Right kidney (tissue), 1 donor: ENCODE results near the gene C17orf75.
"Not testable (repeated sequence)": the region's sequence is repeated elsewhere in the genome, so short reads cannot be mapped to it uniquely, and the experiment has no call there.

ENCODE experiments used
- DNase-seq: peaks from one replicate; pipeline ENCODE4 v3.0.0-alpha.2; 2016

C17orf75 gene

GRCh38 chr17:32345951-32346600, 4.1 kb upstream of the C17orf75 start:
- no peak for DNase-seq

GRCh38 chr17:32342603-32343325, 791 bp upstream of the C17orf75 start:
- no peak for DNase-seq

- DNase-seq = no peak
Observed at GRCh38 chr17:32341141-32341856, 674 bp downstream of the C17orf75 start.

GRCh38 chr17:32335687-32336086, 6.3 kb downstream of the C17orf75 start:
- DNase-seq = no peak

- DNase-seq = no peak
Observed at GRCh38 chr17:32335046-32335445, 6.9 kb downstream of the C17orf75 start.

- DNase-seq = no peak
Observed at GRCh38 chr17:32333187-32333586, 8.8 kb downstream of the C17orf75 start.

GRCh38 chr17:32331243-32332040, 10.5 kb downstream of the C17orf75 start:
- DNase-seq = no peak

- DNase-seq = no peak
Observed at GRCh38 chr17:32330147-32330546, 11.8 kb downstream of the C17orf75 start.

GRCh38 chr17:32327911-32328310, 14.1 kb downstream of the C17orf75 start:
- no peak for DNase-seq

- no peak for DNase-seq
Observed at GRCh38 chr17:32323811-32324491, 18.0 kb downstream of the C17orf75 start.

- no peak for DNase-seq
Observed at GRCh38 chr17:32323046-32323445, 18.9 kb downstream of the C17orf75 start.

- no peak for DNase-seq
Observed at GRCh38 chr17:32320847-32321246, 21.1 kb downstream of the C17orf75 start.

- DNase-seq = not testable (repeated sequence)
Observed at GRCh38 chr17:32320080-32320479, 21.9 kb downstream of the C17orf75 start.

GRCh38 chr17:32319548-32319905, 22.4 kb downstream of the C17orf75 start:
- no peak for DNase-seq

- no peak for DNase-seq
Observed at GRCh38 chr17:32318071-32318470, 23.9 kb downstream of the C17orf75 start.

- DNase-seq = no peak
Observed at GRCh38 chr17:32317353-32317752, 24.6 kb downstream of the C17orf75 start.

- not testable (repeated sequence) for DNase-seq
Observed at GRCh38 chr17:32316653-32317052, 25.3 kb downstream of the C17orf75 start.

- DNase-seq = no peak
Observed at GRCh38 chr17:32315171-32315570, 26.8 kb downstream of the C17orf75 start.

- DNase-seq = no peak
Observed at GRCh38 chr17:32314636-32315035, 27.3 kb downstream of the C17orf75 start.

GRCh38 chr17:32311028-32311536, 30.9 kb downstream of the C17orf75 start:
- DNase-seq = no peak

GRCh38 chr17:32307658-32308057, 34.3 kb downstream of the C17orf75 start:
- no peak for DNase-seq

- no peak for DNase-seq
Observed at GRCh38 chr17:32305049-32305448, 36.9 kb downstream of the C17orf75 start.
